GM18505 (cell line): Measurements from ENCODE around the gene CPXM2.

Experiments used
- ATAC-seq: cut with Tn5 transposase; IDR thresholded peaks from one replicate; pipeline ENCODE4 v1.9.1; 2021; ENCODE audit not compliant: unreplicated experiment
- POLR2A ChIP-seq: IDR thresholded peaks from 4 replicates; pipeline ENCODE4 v1.6.1; 2011; ENCODE audit warnings: borderline replicate concordance; ENCODE audit not compliant: insufficient read depth, insufficient read length; ENCODE audit errors: extremely low read depth

Gene CPXM2

GRCh38 chr10:123870260-123870659, 21.3 kb downstream of the CPXM2 start:
- ATAC-seq: no peak
- no peak for TF ChIP-seq POLR2A

- no peak for ATAC-seq
- no peak for TF ChIP-seq POLR2A
These were observed 22.6 kb downstream of the CPXM2 start for GRCh38 chr10:123869020-123869414.

- no peak for ATAC-seq
- TF ChIP-seq POLR2A: no peak
These were observed 23.3 kb downstream of the CPXM2 start for GRCh38 chr10:123868038-123869019.

GRCh38 chr10:123865880-123866279, 25.7 kb downstream of the CPXM2 start:
- no peak for ATAC-seq
- TF ChIP-seq POLR2A: no peak

- TF ChIP-seq POLR2A: no peak
- ATAC-seq: no peak
These were observed 26.3 kb downstream of the CPXM2 start for GRCh38 chr10:123865350-123865749.

- no peak for ATAC-seq
- TF ChIP-seq POLR2A: no peak
These were observed 26.7 kb downstream of the CPXM2 start for GRCh38 chr10:123864923-123865322.

- ATAC-seq: no peak
- no peak for TF ChIP-seq POLR2A
These were observed 27.7 kb downstream of the CPXM2 start for GRCh38 chr10:123863721-123864482.

GRCh38 chr10:123863183-123863575, 28.4 kb downstream of the CPXM2 start:
- no peak for ATAC-seq
- TF ChIP-seq POLR2A: no peak

GRCh38 chr10:123862421-123863182, 29.0 kb downstream of the CPXM2 start:
- ATAC-seq: no peak
- no peak for TF ChIP-seq POLR2A

GRCh38 chr10:123860856-123861255, 30.8 kb downstream of the CPXM2 start:
- ATAC-seq: no peak
- TF ChIP-seq POLR2A: no peak

- ATAC-seq: no peak
- no peak for TF ChIP-seq POLR2A
These were observed 31.4 kb downstream of the CPXM2 start for GRCh38 chr10:123860209-123860608.

GRCh38 chr10:123859653-123860050, 32.0 kb downstream of the CPXM2 start:
- ATAC-seq: no peak
- no peak for TF ChIP-seq POLR2A
